GM18498 (cell line): ENCODE data around the gene ZAR1.
"Not testable (repeated sequence)": the region's sequence is repeated elsewhere in the genome, so short reads cannot be mapped to it uniquely, and the experiment has no call there.

Source experiments
- ATAC-seq: cut with Tn5 transposase; IDR thresholded peaks from one replicate; pipeline ENCODE4 v1.9.1; 2021; ENCODE audit warnings: mild to moderate bottlenecking, moderate library complexity; ENCODE audit not compliant: unreplicated experiment

The ZAR1 gene

GRCh38 chr4:48490012-48490679, at the start of gene ZAR1:
ZAR1 (plus strand) TSS chr4:48490252; CDS start chr4:48490292, 40 bp downstream.
- peak; percentile 53 for ATAC-seq

GRCh38 chr4:48440914-48441313, 49.1 kb upstream of the ZAR1 start:
- not testable (repeated sequence) for ATAC-seq

GRCh38 chr4:48445704-48446103, 44.3 kb upstream of the ZAR1 start:
- no peak for ATAC-seq

GRCh38 chr4:48446642-48447041, 43.4 kb upstream of the ZAR1 start:
- ATAC-seq: no peak

GRCh38 chr4:48449151-48449550, 40.9 kb upstream of the ZAR1 start:
- no peak for ATAC-seq

GRCh38 chr4:48450740-48451139, 39.3 kb upstream of the ZAR1 start:
- ATAC-seq: no peak

GRCh38 chr4:48451656-48452055, 38.4 kb upstream of the ZAR1 start:
- not testable (repeated sequence) for ATAC-seq

GRCh38 chr4:48454591-48454990, 35.5 kb upstream of the ZAR1 start:
- no peak for ATAC-seq

- no peak for ATAC-seq
Observed at GRCh38 chr4:48461000-48461399, 29.1 kb upstream of the ZAR1 start.

- no peak for ATAC-seq
Observed at GRCh38 chr4:48462363-48462762, 27.7 kb upstream of the ZAR1 start.

GRCh38 chr4:48467442-48467841, 22.6 kb upstream of the ZAR1 start:
- no peak for ATAC-seq

- no peak for ATAC-seq
Observed at GRCh38 chr4:48467891-48468290, 22.2 kb upstream of the ZAR1 start.

- ATAC-seq: no peak
Observed at GRCh38 chr4:48470137-48470536, 19.9 kb upstream of the ZAR1 start.

- ATAC-seq: no peak
Observed at GRCh38 chr4:48470570-48470969, 19.5 kb upstream of the ZAR1 start.

- no peak for ATAC-seq
Observed at GRCh38 chr4:48472794-48473193, 17.3 kb upstream of the ZAR1 start.

- no peak for ATAC-seq
Observed at GRCh38 chr4:48475770-48476169, 14.3 kb upstream of the ZAR1 start.

- ATAC-seq: no peak
Observed at GRCh38 chr4:48478273-48478672, 11.8 kb upstream of the ZAR1 start.

- ATAC-seq: no peak
Observed at GRCh38 chr4:48481581-48481980, 8.5 kb upstream of the ZAR1 start.

- no peak for ATAC-seq
Observed at GRCh38 chr4:48483006-48483776, 6.9 kb upstream of the ZAR1 start, which contains the start of gene SLC10A4. SLC10A4 (plus strand) TSS chr4:48483343; CDS start chr4:48483562, 219 bp downstream.

GRCh38 chr4:48483777-48484493, 6.1 kb upstream of the ZAR1 start:
- ATAC-seq: no peak

GRCh38 chr4:48484494-48485168, 5.4 kb upstream of the ZAR1 start:
- no peak for ATAC-seq
